KOPT-K1 (cell line): ENCODE data around the gene ERAS.

Source experiments
- H3K27ac ChIP-seq: fragments of 200-600 bp; sonication (generic); 2 replicates; pipeline ENCODE4 v1.5.1; 2016; ENCODE audit warnings: antibody characterized with exemption, mild to moderate bottlenecking, low read depth, low read length; ENCODE audit not compliant: poor library complexity, severe bottlenecking
- H3K36me3 ChIP-seq: fragments of 200-600 bp; sonication (generic); 2 replicates; pipeline ENCODE4 v1.5.1; 2017; ENCODE audit warnings: antibody characterized with exemption, mild to moderate bottlenecking, low read length, moderate library complexity; ENCODE audit not compliant: insufficient read depth
- H3K9me3 ChIP-seq: fragments of 200-600 bp; sonication (generic); 2 replicates; pipeline ENCODE4 v1.5.1; 2017; ENCODE audit warnings: antibody characterized with exemption, low read length, mild to moderate bottlenecking; ENCODE audit not compliant: insufficient read depth, poor library complexity, severe bottlenecking

Gene ERAS

DNA sequence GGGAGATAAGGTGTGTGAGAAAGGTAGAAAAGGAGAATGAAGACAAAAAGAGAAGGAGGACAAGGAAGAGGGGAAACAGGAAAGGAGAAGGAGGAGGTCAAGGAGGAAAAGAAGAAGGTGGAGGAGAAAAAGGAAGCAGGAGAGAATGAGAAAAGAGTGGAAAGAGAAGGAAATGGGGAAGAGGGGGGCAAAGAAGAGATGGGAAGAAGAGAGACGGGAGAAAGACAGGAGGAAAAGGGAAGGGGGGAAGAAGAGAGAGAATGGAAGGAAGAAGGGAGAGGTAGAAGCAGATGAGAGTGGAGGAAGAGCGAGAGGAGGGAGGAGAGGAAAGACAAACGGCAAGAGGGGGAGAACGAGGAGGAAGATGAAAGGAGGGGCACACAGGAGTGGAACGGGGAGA lies 35.8 kb upstream of the ERAS start:
- no peaks in the 10 kb centered on the region for H3K9me3 ChIP-seq
- H3K36me3 ChIP-seq = no peaks in the 10 kb centered on the region
- H3K27ac ChIP-seq = no peak overlapping the region

DNA sequence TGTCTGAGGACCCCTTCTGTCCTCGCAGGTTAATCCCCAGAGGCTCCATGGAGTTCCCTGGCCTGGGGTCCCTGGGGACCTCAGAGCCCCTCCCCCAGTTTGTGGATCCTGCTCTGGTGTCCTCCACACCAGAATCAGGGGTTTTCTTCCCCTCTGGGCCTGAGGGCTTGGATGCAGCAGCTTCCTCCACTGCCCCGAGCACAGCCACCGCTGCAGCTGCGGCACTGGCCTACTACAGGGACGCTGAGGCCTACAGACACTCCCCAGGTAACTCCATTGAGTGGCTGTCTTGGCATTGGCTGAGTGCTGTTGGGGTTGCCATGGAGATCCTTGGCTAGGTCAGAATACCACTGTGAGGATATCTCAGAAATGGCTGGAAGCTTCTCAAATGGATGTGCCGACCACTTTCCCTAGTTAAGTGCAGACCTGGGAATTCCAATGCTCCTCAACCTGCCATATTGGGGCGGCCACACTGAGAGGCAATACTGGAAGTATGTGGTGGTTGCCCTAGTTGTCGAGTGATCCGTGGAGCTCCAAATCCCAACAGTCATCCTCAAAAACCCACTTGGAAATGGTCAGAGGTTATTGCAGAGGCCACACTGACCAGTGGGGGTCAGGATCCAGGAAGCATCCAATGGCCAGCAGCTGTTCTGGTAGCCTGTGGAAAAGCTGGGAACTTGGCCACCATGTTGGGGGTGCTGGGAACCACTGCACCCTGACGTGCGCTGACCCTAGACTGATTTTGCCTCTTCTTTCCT lies 35.1 kb upstream of the ERAS start:
- H3K36me3 ChIP-seq = no peaks in the 10 kb centered on the region
- no peak overlapping the region for H3K27ac ChIP-seq
- H3K9me3 ChIP-seq = no peaks in the 10 kb centered on the region

GRCh38 chrX:48792219-48792618 lies 34.1 kb upstream of the ERAS start:
- Histone ChIP-seq H3K9me3 (no peaks in the 10 kb centered on the region), H3K27ac (no peak overlapping the region), H3K36me3 (no peaks in the 10 kb centered on the region)

DNA sequence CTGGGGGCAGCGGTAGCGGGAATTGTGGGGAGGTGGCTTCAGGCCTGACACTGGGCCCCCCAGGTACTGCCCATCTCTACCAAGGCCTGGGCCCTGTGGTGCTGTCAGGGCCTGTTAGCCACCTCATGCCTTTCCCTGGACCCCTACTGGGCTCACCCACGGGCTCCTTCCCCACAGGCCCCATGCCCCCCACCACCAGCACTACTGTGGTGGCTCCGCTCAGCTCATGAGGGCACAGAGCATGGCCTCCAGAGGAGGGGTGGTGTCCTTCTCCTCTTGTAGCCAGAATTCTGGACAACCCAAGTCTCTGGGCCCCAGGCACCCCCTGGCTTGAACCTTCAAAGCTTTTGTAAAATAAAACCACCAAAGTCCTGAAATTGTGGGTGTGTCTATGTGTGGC lies 32.4 kb upstream of the ERAS start:
- no peaks in the 10 kb centered on the region for H3K36me3 ChIP-seq
- no peaks in the 10 kb centered on the region for H3K9me3 ChIP-seq
- no peak overlapping the region for H3K27ac ChIP-seq

DNA sequence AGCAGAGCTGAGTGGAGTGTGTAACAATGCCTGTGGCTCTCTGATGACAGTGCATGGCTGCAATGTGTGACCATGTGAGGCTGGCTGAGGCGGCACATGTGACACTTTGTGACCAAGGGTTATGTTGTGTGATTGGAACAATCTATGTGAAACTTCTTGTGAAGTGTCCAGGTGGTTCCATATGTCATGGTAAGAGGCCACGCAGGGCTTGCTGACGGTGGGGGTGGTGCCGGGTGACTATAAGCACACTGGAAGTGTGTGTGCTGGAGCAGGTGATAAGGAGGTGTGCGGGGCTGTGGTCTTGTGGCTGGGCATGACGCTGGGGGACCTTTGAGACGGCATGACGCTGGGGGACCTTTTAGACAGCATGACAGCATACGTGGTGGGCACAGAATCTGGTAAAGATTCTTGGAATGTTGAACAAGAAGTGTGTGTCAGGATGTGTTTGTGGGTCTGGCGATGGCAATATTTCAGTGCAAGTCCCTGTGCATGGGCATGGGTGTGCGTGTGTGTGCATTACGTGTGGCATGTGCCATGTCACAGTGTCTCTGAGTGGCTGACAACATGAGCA lies 31.9 kb upstream of the ERAS start:
- Histone ChIP-seq H3K27ac (no peak overlapping the region), H3K36me3 (no peaks in the 10 kb centered on the region), H3K9me3 (no peaks in the 10 kb centered on the region)

DNA sequence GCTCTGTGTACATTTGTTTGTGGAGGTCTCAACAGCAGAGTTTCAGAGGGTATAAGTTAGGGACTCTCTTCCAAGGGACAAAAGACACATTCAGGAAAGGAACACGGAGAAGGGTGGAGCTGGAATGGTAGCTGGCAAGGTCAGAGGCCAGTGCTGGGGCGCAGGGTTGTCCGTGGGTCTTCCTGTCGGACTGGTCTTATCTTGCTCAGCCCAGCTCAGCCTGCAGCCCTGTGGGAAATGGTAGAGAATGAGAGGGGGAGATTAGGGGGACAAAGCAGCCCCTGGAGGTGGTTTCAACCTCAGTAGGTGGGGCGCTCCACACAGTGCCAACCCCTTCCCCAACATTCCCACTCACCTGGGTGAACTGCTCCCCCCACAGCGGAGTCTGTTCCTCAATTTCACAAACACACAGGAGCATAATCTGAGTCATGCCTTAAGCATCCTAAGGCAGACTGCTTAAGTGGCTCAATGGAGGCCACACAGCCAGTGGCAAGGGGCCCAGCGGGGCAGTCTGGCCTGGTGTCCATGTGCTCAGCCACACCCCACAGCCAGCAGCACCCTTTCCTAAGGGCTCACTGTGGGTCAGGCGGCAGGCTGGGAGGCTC lies 31.3 kb upstream of the ERAS start:
- Histone ChIP-seq H3K27ac (no peak overlapping the region), H3K36me3 (no peaks in the 10 kb centered on the region), H3K9me3 (no peaks in the 10 kb centered on the region)

- H3K9me3 ChIP-seq = no peaks in the 10 kb centered on the region
- H3K27ac ChIP-seq = no peak overlapping the region
Measured at GRCh38 chrX:48798318-48798717, 28.0 kb upstream of the ERAS start.

GRCh38 chrX:48800574-48801279 lies 25.6 kb upstream of the ERAS start:
- peak overlapping the region; percentile 97 for H3K27ac ChIP-seq
- H3K36me3 ChIP-seq = peaks cover 22% of the 10 kb centered on the region; the same call in 1 of the 2 replicates
- no peaks in the 10 kb centered on the region for H3K9me3 ChIP-seq

More at GRCh38 chrX:48798318-48798717, 28.0 kb upstream of the ERAS start:
- H3K36me3 ChIP-seq = 0 out of 2 replicates have a peak, but pooled peaks cover 5% of the 10 kb centered on the region

DNA sequence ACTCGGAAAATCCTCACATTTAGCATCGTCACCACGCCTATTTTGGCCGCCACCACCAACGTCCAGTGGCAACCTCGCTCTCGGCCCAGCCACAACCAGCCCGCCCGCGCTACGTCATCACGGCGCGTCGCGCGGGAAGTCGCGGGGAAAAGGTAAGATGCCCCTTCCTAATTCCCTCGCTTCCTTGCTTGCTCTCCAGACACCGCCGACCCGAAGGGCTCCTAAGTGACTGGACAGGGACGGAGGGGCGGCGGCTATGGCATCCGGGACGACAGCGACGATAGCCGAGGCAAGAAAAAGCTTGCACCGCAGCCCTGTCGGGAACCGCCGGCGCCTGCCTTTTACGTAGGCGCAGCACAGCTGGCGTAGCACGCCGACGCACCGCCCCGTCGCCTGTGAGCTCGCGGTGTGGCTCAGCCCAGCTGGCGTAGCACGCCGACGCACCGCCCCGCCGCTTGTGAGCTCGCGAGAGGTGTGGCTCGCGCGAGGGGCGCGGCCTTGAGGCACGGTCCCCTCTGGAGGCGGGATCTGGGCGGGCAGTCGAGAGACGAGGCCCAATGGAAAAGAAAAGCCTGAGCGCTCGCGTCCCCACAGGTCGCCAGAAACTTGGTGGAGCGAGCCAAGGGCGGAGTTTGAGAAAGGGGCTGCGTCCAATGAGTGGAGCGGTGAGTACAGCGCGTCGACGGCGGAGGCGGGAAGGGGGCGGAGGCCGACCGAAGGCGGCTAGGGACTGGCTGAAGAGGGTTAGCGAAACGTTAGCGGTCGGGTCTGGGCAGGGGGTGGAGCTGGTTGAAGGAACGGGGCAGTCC lies 24.8 kb upstream of the ERAS start, which contains the start of gene HDAC6:
Gene HDAC6, plus strand, starts transcription at position 788 of the 809 bp plus-strand sequence. CDS start 626 bp downstream, outside the sequence.
- peaks cover 22% of the 10 kb centered on the region; the same call in 1 of the 2 replicates for H3K36me3 ChIP-seq
- peak within 1 kb of the TSS; percentile 97 for H3K27ac ChIP-seq
- no peaks in the 10 kb centered on the region for H3K9me3 ChIP-seq

GRCh38 chrX:48802089-48802904 lies 24.0 kb upstream of the ERAS start:
- peak overlapping the region; percentile 88 for H3K27ac ChIP-seq
- peaks cover 22% of the 10 kb centered on the region; the same call in 1 of the 2 replicates for H3K36me3 ChIP-seq
- no peaks in the 10 kb centered on the region for H3K9me3 ChIP-seq

DNA sequence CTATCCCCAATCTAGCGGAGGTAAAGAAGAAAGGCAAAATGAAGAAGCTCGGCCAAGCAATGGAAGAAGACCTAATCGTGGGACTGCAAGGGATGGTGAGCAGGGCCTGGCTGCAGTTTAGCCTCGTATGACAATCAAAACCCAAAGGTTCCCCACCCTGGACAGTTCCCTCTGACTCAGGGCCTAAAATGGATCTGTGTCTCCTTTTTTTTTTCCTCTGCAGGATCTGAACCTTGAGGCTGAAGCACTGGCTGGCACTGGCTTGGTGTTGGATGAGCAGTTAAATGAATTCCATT lies 23.5 kb upstream of the ERAS start:
- Histone ChIP-seq H3K27ac (peak overlapping the region; percentile 88), H3K9me3 (no peaks in the 10 kb centered on the region), H3K36me3 (peaks cover 22% of the 10 kb centered on the region; the same call in 1 of the 2 replicates)

GRCh38 chrX:48806081-48806480 lies 20.2 kb upstream of the ERAS start:
- Histone ChIP-seq H3K27ac (no peak overlapping the region), H3K36me3 (peaks cover 22% of the 10 kb centered on the region; the same call in 1 of the 2 replicates), H3K9me3 (no peaks in the 10 kb centered on the region)

- Histone ChIP-seq H3K9me3 (no peaks in the 10 kb centered on the region), H3K27ac (no peak overlapping the region)
Measured at GRCh38 chrX:48813644-48814043, 12.7 kb upstream of the ERAS start.

GRCh38 chrX:48814722-48815121 lies 11.6 kb upstream of the ERAS start:
- no peaks in the 10 kb centered on the region for H3K9me3 ChIP-seq
- no peak overlapping the region for H3K27ac ChIP-seq
- H3K36me3 ChIP-seq = no peaks in the 10 kb centered on the region; the same call in 1 of the 2 replicates

More at GRCh38 chrX:48813644-48814043, 12.7 kb upstream of the ERAS start:
- no peaks in the 10 kb centered on the region; the same call in 1 of the 2 replicates for H3K36me3 ChIP-seq
